SW 1271 (cell line): ENCODE measurements around the gene CLSTN1.
A peak's percentile ranks its signal among the peaks of the same experiment; 100 is the strongest.

ENCODE experiments used
- DNase-seq, 2 experiments: peaks; one replicate each; lab custom pipeline; 2025; lab: John Stamatoyannopoulos, UW

The CLSTN1 gene

GRCh38 chr1:9823943-9824701, at the start of gene CLSTN1:
CLSTN1 (minus strand) TSS chr1:9823965; CDS start chr1:9823733, 232 bp downstream.
- peak in 1 of 2 experiments; percentile 66 for DNase-seq

GRCh38 chr1:9873385-9873784, 49.6 kb upstream of the CLSTN1 start:
- DNase-seq: no peak

- no peak for DNase-seq
Measured at GRCh38 chr1:9872430-9873165, 48.8 kb upstream of the CLSTN1 start.

- DNase-seq: no peak
Measured at GRCh38 chr1:9871707-9872425, 48.1 kb upstream of the CLSTN1 start.

GRCh38 chr1:9871021-9871420, 47.3 kb upstream of the CLSTN1 start:
- no peak for DNase-seq

GRCh38 chr1:9870572-9870971, 46.8 kb upstream of the CLSTN1 start:
- no peak for DNase-seq

GRCh38 chr1:9869831-9870251, 46.1 kb upstream of the CLSTN1 start:
- no peak for DNase-seq

- DNase-seq: no peak
Measured at GRCh38 chr1:9868244-9868590, 44.5 kb upstream of the CLSTN1 start.

- DNase-seq: peak in 1 of 2 experiments; percentile 20
Measured at GRCh38 chr1:9867408-9868243, 43.9 kb upstream of the CLSTN1 start.

- no peak for DNase-seq
Measured at GRCh38 chr1:9866836-9867235, 43.1 kb upstream of the CLSTN1 start.

GRCh38 chr1:9865724-9866123, 42.0 kb upstream of the CLSTN1 start:
- no peak for DNase-seq

GRCh38 chr1:9863371-9863770, 39.6 kb upstream of the CLSTN1 start:
- DNase-seq: no peak

- no peak for DNase-seq
Measured at GRCh38 chr1:9861360-9861759, 37.6 kb upstream of the CLSTN1 start.

GRCh38 chr1:9860887-9861286, 37.1 kb upstream of the CLSTN1 start:
- DNase-seq: no peak

GRCh38 chr1:9859281-9860014, 35.7 kb upstream of the CLSTN1 start:
- DNase-seq: no peak

- no peak for DNase-seq
Measured at GRCh38 chr1:9858293-9859035, 34.7 kb upstream of the CLSTN1 start.

- no peak for DNase-seq
Measured at GRCh38 chr1:9855186-9855585, 31.4 kb upstream of the CLSTN1 start.

- DNase-seq: no peak
Measured at GRCh38 chr1:9853249-9853595, 29.5 kb upstream of the CLSTN1 start.

GRCh38 chr1:9852410-9853248, 28.9 kb upstream of the CLSTN1 start:
- no peak for DNase-seq

GRCh38 chr1:9852004-9852403, 28.2 kb upstream of the CLSTN1 start:
- DNase-seq: no peak
